ENCODE measurements around the gene PIBF1.

PIBF1 gene

DNA sequence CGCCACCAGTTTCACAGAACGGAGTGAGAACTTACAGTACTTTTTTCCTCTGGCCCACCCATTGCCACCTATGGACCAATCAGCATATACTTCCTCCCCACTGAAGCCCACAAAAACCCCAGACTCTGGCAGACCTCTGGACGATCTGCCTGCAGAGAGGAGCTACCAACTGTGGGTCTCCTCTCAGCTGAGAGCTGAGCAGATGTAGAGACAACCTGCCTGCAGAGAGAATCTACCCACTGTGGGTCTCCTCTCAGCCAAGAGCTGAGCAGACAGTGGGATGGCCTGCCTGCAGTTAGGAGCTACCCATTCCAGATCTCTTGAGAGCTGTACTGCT is 69.7 kb downstream of the PIBF1 start:
- no peaks in the 10 kb centered on the region for H3K4me1 ChIP-seq (ENCODE audit: control insufficient read depth in 2 of 2, insufficient read depth in 2 of 2, low read length in 2 of 2)
- no peaks in the 10 kb centered on the region for H3K9me3 ChIP-seq (ENCODE audit: control insufficient read depth in 2 of 2, low read length in 2 of 2)
- H3K9ac ChIP-seq (ENCODE audit: low read depth in 1 of 2, low read length in 2 of 2), result no peak overlapping the region
- peaks cover 12 to 23% of the 10 kb centered on the region in 2 donors for H3K36me3 ChIP-seq (ENCODE audit: control insufficient read depth in 2 of 2, insufficient read depth in 2 of 2, low read length in 2 of 2)
- no peaks in the 10 kb centered on the region for H3K27me3 ChIP-seq (ENCODE audit: control insufficient read depth in 2 of 2, insufficient read depth in 2 of 2, low read length in 2 of 2)
- H3K4me3 ChIP-seq (ENCODE audit: low read length in 2 of 2), result no peak overlapping the region
- no peak overlapping the region for H3K27ac ChIP-seq (ENCODE audit: low read depth in 2 of 2, low read length in 2 of 2)

DNA sequence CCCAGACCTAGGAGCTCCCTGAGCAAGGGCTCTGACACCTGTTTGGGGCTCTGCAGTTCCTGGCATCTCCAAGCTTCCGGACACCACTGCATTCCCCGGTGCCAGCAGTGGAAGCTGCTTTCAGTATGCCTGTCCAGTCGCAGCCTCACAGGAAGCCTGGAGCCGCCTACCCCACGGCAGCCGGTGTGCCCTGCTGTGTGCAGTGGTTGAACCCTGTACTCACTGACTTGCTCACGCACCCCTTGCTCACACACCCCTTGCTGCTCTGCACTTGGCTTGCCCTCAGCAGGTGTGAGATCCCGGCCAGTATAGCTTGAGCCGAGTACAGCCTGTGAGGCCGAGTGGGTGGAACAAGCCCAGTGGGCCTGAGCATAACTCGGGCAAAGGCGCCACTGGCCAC is 70.3 kb downstream of the PIBF1 start:
- Histone ChIP-seq H3K4me3 (ENCODE audit: low read length in 2 of 2) (no peak overlapping the region), H3K9ac (ENCODE audit: low read depth in 1 of 2, low read length in 2 of 2) (no peak overlapping the region), H3K9me3 (ENCODE audit: control insufficient read depth in 2 of 2, low read length in 2 of 2) (no peaks in the 10 kb centered on the region), H3K27ac (ENCODE audit: low read depth in 2 of 2, low read length in 2 of 2) (no peak overlapping the region), H3K36me3 (ENCODE audit: control insufficient read depth in 2 of 2, insufficient read depth in 2 of 2, low read length in 2 of 2) (peaks cover 12 to 22% of the 10 kb centered on the region in 2 donors), H3K4me1 (ENCODE audit: control insufficient read depth in 2 of 2, insufficient read depth in 2 of 2, low read length in 2 of 2) (no peaks in the 10 kb centered on the region), H3K27me3 (ENCODE audit: control insufficient read depth in 2 of 2, insufficient read depth in 2 of 2, low read length in 2 of 2) (no peaks in the 10 kb centered on the region)

- H3K36me3 ChIP-seq (ENCODE audit: control insufficient read depth in 2 of 2, insufficient read depth in 2 of 2, low read length in 2 of 2), result peaks cover 12 to 16% of the 10 kb centered on the region in 2 donors
- H3K9me3 ChIP-seq (ENCODE audit: control insufficient read depth in 2 of 2, low read length in 2 of 2), result no peaks in the 10 kb centered on the region
These were observed 71.1 kb downstream of the PIBF1 start for GRCh38 chr13:72853000-72853399.

DNA sequence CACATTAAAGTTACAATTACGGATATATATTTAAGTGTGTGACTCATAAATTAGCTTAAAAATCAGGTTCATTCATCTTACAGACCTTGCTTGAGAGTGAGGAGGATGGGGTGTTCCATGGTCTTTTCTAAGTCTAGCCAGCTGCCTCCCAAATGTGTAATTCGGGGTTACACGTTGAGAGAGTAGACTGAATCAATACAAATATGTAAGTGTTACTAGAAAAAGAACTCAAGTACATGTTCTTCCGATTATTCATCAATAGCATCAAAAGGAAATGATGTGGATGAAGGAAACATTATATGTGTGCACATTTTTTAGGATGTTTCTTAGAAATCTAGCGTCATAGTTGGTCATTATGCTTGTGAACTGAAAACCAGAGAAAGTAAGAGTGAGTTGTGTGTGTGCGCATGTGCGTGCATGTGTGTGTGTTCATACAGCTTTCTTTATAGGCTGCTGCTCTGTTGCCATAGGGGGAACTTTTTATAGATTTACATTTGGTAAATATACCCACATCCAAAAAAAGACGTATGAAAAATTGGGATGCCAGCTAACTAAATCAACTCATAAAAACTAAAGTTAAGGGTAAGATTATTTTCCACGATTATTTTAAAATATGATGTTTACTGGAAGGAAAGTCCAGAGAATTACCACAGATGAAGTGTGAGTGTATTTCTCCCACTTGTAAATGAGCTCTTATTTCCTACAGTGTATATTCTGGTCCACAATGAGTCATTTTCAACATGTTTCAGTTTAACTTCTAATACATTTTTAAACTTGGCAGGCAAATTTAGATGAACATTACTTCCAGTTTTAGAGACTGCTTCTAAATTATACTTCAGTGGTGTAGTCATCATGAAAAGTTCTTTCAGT is 82.4 kb downstream of the PIBF1 start:
- H3K27ac ChIP-seq (ENCODE audit: low read depth in 2 of 2, low read length in 2 of 2), result no peak overlapping the region
- H3K27me3 ChIP-seq (ENCODE audit: control insufficient read depth in 2 of 2, insufficient read depth in 2 of 2, low read length in 2 of 2), result no peaks in the 10 kb centered on the region

More at GRCh38 chr13:72853000-72853399, 71.1 kb downstream of the PIBF1 start:
- Histone ChIP-seq H3K4me1 (ENCODE audit: control insufficient read depth in 2 of 2, insufficient read depth in 2 of 2, low read length in 2 of 2) (no peaks in the 10 kb centered on the region), H3K27ac (ENCODE audit: low read depth in 2 of 2, low read length in 2 of 2) (no peak overlapping the region), H3K27me3 (ENCODE audit: control insufficient read depth in 2 of 2, insufficient read depth in 2 of 2, low read length in 2 of 2) (no peaks in the 10 kb centered on the region), H3K4me3 (ENCODE audit: low read length in 2 of 2) (no peak overlapping the region), H3K9ac (ENCODE audit: low read depth in 1 of 2, low read length in 2 of 2) (no peak overlapping the region)

DNA sequence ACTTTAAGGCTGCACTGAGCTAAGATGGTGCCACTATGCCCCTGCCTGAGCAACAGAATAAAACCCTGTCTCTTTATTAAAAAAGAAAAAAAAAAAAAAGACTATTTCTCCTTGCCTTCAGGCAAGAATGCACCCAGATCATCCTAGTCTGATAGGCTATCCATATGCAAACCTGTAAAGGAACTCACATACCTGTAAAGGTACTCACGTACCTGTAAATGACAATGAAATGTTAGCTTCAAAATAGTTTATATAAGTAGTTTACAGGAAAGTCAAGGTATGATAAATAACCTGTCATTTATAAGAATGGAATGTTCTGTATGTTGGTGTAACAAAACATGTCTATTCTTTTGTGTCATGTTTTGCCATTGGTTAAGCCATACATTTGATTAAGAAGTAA is 86.3 kb downstream of the PIBF1 start:
- H3K4me1 ChIP-seq (ENCODE audit: control insufficient read depth in 2 of 2, insufficient read depth in 2 of 2, low read length in 2 of 2), result no peaks in the 10 kb centered on the region
- no peak overlapping the region for H3K4me3 ChIP-seq (ENCODE audit: low read length in 2 of 2)
- peaks cover 0 to 2% of the 10 kb centered on the region in 2 donors for H3K36me3 ChIP-seq (ENCODE audit: control insufficient read depth in 2 of 2, insufficient read depth in 2 of 2, low read length in 2 of 2)
- H3K27ac ChIP-seq (ENCODE audit: low read depth in 2 of 2, low read length in 2 of 2), result no peak overlapping the region
- no peak overlapping the region for H3K9ac ChIP-seq (ENCODE audit: low read depth in 1 of 2, low read length in 2 of 2)
- H3K27me3 ChIP-seq (ENCODE audit: control insufficient read depth in 2 of 2, insufficient read depth in 2 of 2, low read length in 2 of 2), result no peaks in the 10 kb centered on the region
- no peaks in the 10 kb centered on the region for H3K9me3 ChIP-seq (ENCODE audit: control insufficient read depth in 2 of 2, low read length in 2 of 2)

More for the DNA sequence above, 82.4 kb downstream of the PIBF1 start:
- Histone ChIP-seq H3K36me3 (ENCODE audit: control insufficient read depth in 2 of 2, insufficient read depth in 2 of 2, low read length in 2 of 2) (peaks cover 0 to 2% of the 10 kb centered on the region in 2 donors), H3K4me1 (ENCODE audit: control insufficient read depth in 2 of 2, insufficient read depth in 2 of 2, low read length in 2 of 2) (no peaks in the 10 kb centered on the region), H3K9ac (ENCODE audit: low read depth in 1 of 2, low read length in 2 of 2) (no peak overlapping the region), H3K4me3 (ENCODE audit: low read length in 2 of 2) (no peak overlapping the region), H3K9me3 (ENCODE audit: control insufficient read depth in 2 of 2, low read length in 2 of 2) (no peaks in the 10 kb centered on the region)

GRCh38 chr13:72875233-72875632 is 93.3 kb downstream of the PIBF1 start:
- no peaks in the 10 kb centered on the region for H3K9me3 ChIP-seq (ENCODE audit: control insufficient read depth in 2 of 2, low read length in 2 of 2)
- no peaks in the 10 kb centered on the region for H3K27me3 ChIP-seq (ENCODE audit: control insufficient read depth in 2 of 2, insufficient read depth in 2 of 2, low read length in 2 of 2)
- no peaks in the 10 kb centered on the region for H3K36me3 ChIP-seq (ENCODE audit: control insufficient read depth in 2 of 2, insufficient read depth in 2 of 2, low read length in 2 of 2)
- H3K9ac ChIP-seq (ENCODE audit: low read depth in 1 of 2, low read length in 2 of 2), result no peak overlapping the region
- no peak overlapping the region for H3K4me3 ChIP-seq (ENCODE audit: low read length in 2 of 2)
- H3K27ac ChIP-seq (ENCODE audit: low read depth in 2 of 2, low read length in 2 of 2), result no peak overlapping the region
- H3K4me1 ChIP-seq (ENCODE audit: control insufficient read depth in 2 of 2, insufficient read depth in 2 of 2, low read length in 2 of 2), result no peaks in the 10 kb centered on the region

DNA sequence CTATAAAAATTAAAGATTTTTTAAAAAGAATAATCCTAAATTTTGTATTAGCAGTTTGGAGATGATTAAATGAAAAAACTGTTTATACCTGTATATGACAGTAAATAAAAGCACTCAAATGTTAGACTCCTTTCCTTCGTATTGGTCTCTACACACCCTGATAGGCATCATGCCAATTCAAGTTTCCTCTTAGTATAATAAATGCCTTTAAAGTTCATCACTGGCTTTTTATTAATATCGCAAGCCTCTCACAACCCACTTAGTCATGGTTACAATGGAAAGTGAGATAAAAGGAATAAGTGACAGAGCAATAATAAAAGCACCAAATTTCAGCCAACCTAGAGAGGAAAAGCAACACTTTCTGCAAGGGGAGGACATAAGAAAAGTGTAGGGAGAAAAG is 102.2 kb downstream of the PIBF1 start:
- Histone ChIP-seq H3K4me1 (ENCODE audit: control insufficient read depth in 2 of 2, insufficient read depth in 2 of 2, low read length in 2 of 2) (peaks cover 3 to 5% of the 10 kb centered on the region in 2 donors), H3K27ac (ENCODE audit: low read depth in 2 of 2, low read length in 2 of 2) (no peak overlapping the region), H3K9ac (ENCODE audit: low read depth in 1 of 2, low read length in 2 of 2) (no peak overlapping the region), H3K4me3 (ENCODE audit: low read length in 2 of 2) (no peak overlapping the region), H3K27me3 (ENCODE audit: control insufficient read depth in 2 of 2, insufficient read depth in 2 of 2, low read length in 2 of 2) (no peaks in the 10 kb centered on the region), H3K9me3 (ENCODE audit: control insufficient read depth in 2 of 2, low read length in 2 of 2) (no peaks in the 10 kb centered on the region), H3K36me3 (ENCODE audit: control insufficient read depth in 2 of 2, insufficient read depth in 2 of 2, low read length in 2 of 2) (no peaks in the 10 kb centered on the region)

- no peaks in the 10 kb centered on the region for H3K36me3 ChIP-seq (ENCODE audit: control insufficient read depth in 2 of 2, insufficient read depth in 2 of 2, low read length in 2 of 2)
- peaks cover 3 to 5% of the 10 kb centered on the region in 2 donors for H3K4me1 ChIP-seq (ENCODE audit: control insufficient read depth in 2 of 2, insufficient read depth in 2 of 2, low read length in 2 of 2)
- no peak overlapping the region for H3K9ac ChIP-seq (ENCODE audit: low read depth in 1 of 2, low read length in 2 of 2)
- H3K27me3 ChIP-seq (ENCODE audit: control insufficient read depth in 2 of 2, insufficient read depth in 2 of 2, low read length in 2 of 2), result no peaks in the 10 kb centered on the region
- H3K27ac ChIP-seq (ENCODE audit: low read depth in 2 of 2, low read length in 2 of 2), result no peak overlapping the region
- H3K9me3 ChIP-seq (ENCODE audit: control insufficient read depth in 2 of 2, low read length in 2 of 2), result no peaks in the 10 kb centered on the region
- H3K4me3 ChIP-seq (ENCODE audit: low read length in 2 of 2), result no peak overlapping the region
These were observed 104.5 kb downstream of the PIBF1 start for GRCh38 chr13:72886272-72887067.

DNA sequence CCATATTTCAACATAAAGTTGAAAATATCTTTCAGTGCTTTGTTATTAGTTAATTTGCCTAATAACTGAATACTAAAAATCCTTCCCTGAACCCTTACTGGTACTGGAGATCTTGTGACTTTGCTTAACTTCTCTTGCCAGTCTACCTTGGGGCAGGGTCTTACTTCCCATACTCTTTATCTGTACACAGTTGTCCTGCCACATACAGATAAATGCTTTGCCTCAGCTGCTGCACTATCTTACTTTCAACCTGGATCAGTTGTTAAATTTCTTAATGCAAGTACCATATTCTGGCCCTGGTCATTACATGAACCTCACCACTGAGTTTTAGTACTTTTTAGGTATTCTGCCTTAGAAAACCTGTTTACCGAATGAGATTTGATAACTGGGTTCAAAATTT is 107.6 kb downstream of the PIBF1 start:
- Histone ChIP-seq H3K4me1 (ENCODE audit: control insufficient read depth in 2 of 2, insufficient read depth in 2 of 2, low read length in 2 of 2) (peaks cover 3 to 5% of the 10 kb centered on the region in 2 donors), H3K36me3 (ENCODE audit: control insufficient read depth in 2 of 2, insufficient read depth in 2 of 2, low read length in 2 of 2) (no peaks in the 10 kb centered on the region), H3K4me3 (ENCODE audit: low read length in 2 of 2) (no peak overlapping the region), H3K9me3 (ENCODE audit: control insufficient read depth in 2 of 2, low read length in 2 of 2) (no peaks in the 10 kb centered on the region), H3K27ac (ENCODE audit: low read depth in 2 of 2, low read length in 2 of 2) (no peak overlapping the region), H3K27me3 (ENCODE audit: control insufficient read depth in 2 of 2, insufficient read depth in 2 of 2, low read length in 2 of 2) (no peaks in the 10 kb centered on the region), H3K9ac (ENCODE audit: low read depth in 1 of 2, low read length in 2 of 2) (no peak overlapping the region)

DNA sequence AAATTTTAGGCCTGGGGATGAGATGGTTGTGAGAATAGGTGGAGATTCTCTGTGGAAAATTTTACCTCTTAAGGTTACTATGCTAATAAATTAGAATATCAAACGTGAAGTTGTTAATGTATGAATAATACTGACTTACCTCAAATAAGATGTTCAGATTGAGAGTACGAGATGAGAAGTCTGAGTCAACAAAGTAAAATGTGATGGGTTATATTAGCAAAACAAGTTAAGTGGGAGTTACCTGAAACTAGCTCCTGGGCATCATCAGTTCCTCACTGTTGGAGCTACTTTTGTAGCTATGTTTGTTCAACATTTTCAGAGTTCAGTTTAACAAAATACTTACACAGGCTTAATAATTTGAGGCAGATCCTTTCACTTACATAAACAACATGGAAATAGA is 108.6 kb downstream of the PIBF1 start:
- no peaks in the 10 kb centered on the region for H3K27me3 ChIP-seq (ENCODE audit: control insufficient read depth in 2 of 2, insufficient read depth in 2 of 2, low read length in 2 of 2)
- H3K4me3 ChIP-seq (ENCODE audit: low read length in 2 of 2), result no peak overlapping the region
- peaks cover 3 to 5% of the 10 kb centered on the region in 2 donors for H3K4me1 ChIP-seq (ENCODE audit: control insufficient read depth in 2 of 2, insufficient read depth in 2 of 2, low read length in 2 of 2)
- H3K9me3 ChIP-seq (ENCODE audit: control insufficient read depth in 2 of 2, low read length in 2 of 2), result no peaks in the 10 kb centered on the region
- H3K36me3 ChIP-seq (ENCODE audit: control insufficient read depth in 2 of 2, insufficient read depth in 2 of 2, low read length in 2 of 2), result peaks cover 0 to 3% of the 10 kb centered on the region in 2 donors
- H3K9ac ChIP-seq (ENCODE audit: low read depth in 1 of 2, low read length in 2 of 2), result no peak overlapping the region
- H3K27ac ChIP-seq (ENCODE audit: low read depth in 2 of 2, low read length in 2 of 2), result no peak overlapping the region

All from mucosa of rectum (tissue), 2 donors.